ENCODE results near the gene RGL2.
A peak's percentile ranks its signal among the peaks of the same experiment; 100 is the strongest.
"Not testable (repeated sequence)": the region's sequence is repeated elsewhere in the genome, so short reads cannot be mapped to it uniquely, and the experiment has no call there.

The RGL2 gene

GRCh38 chr6:33271468-33272274, 27.1 kb downstream of the RGL2 start, which contains the start of the genes RPS18 and VPS52:
TSS of gene RPS18 (plus strand) at chr6:33272075. CDS start at chr6:33272120, 45 bp downstream.
TSS of gene VPS52 (minus strand) at chr6:33271876. CDS start at chr6:33271675, 201 bp downstream.
- no peaks in the 10 kb centered on the region for H3K9me2 ChIP-seq (replicated peaks; ENCODE audit: control insufficient read depth, low read length)
- no peak for TF ChIP-seq EZH2phosphoT487 (IDR thresholded peaks at IDR 0.05; ENCODE audit: borderline replicate concordance, low read length)
- TF ChIP-seq, protein P1, sequence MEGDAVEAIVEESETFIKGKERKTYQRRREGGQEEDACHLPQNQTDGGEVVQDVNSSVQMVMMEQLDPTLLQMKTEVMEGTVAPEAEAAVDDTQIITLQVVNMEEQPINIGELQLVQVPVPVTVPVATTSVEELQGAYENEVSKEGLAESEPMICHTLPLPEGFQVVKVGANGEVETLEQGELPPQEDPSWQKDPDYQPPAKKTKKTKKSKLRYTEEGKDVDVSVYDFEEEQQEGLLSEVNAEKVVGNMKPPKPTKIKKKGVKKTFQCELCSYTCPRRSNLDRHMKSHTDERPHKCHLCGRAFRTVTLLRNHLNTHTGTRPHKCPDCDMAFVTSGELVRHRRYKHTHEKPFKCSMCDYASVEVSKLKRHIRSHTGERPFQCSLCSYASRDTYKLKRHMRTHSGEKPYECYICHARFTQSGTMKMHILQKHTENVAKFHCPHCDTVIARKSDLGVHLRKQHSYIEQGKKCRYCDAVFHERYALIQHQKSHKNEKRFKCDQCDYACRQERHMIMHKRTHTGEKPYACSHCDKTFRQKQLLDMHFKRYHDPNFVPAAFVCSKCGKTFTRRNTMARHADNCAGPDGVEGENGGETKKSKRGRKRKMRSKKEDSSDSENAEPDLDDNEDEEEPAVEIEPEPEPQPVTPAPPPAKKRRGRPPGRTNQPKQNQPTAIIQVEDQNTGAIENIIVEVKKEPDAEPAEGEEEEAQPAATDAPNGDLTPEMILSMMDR (IDR thresholded peaks at IDR 0.05; ENCODE audit: low read depth, low read length, poor library complexity, severe bottlenecking), result no peak
- H3K9me3 ChIP-seq (ENCODE audit: control insufficient read depth, insufficient read depth, low read length), result no peaks in the 10 kb centered on the region
- H3K4me3 ChIP-seq (ENCODE audit: low read length), result peak within 1 kb of the TSS; percentile 93
- peaks cover 25% of the 10 kb centered on the region for H4K20me1 ChIP-seq (ENCODE audit: control insufficient read depth, insufficient read depth, low read depth, low read length)
- H3K27ac ChIP-seq (ENCODE audit: low read depth, low read length), result peak within 1 kb of the TSS; percentile 80
- peaks cover 48% of the 10 kb centered on the region for H3F3A ChIP-seq (ENCODE audit: control insufficient read depth, insufficient read depth)
- H3K79me2 ChIP-seq (ENCODE audit: control insufficient read depth, low read length), result peaks cover 67% of the 10 kb centered on the region
- peaks cover 42% of the 10 kb centered on the region for H3K4me1 ChIP-seq (ENCODE audit: control insufficient read depth, low read length)
- H3K36me3 ChIP-seq (ENCODE audit: control insufficient read depth, low read length), result peaks cover 86% of the 10 kb centered on the region
- peak within 1 kb of the TSS; percentile 99 for H3K4me2 ChIP-seq (ENCODE audit: low read length)
- H3K27me3 ChIP-seq (ENCODE audit: control insufficient read depth, low read length), result no peaks in the 10 kb centered on the region

DNA sequence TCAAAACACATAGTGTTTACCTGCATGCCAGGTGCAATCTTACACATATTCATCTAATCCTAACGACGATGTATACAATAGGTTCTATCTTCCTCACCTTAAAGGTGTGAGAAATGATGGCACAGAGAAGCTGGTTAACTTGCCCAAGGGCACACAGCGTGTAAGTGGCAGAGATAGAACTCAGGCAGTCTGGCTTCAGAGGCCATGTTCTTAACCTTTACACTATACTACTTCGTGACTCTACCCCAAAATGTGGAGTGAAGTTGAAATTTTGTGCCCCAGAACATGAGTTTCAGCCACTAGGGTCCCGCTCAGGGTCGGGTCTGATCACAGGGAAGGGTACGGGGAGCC, 27.6 kb downstream of the RGL2 start:
- Histone ChIP-seq H3K4me2 (ENCODE audit: low read length) (peak overlapping the region; percentile 69), H3K9me2 (replicated peaks; ENCODE audit: control insufficient read depth, low read length) (no peaks in the 10 kb centered on the region), H3K4me1 (ENCODE audit: control insufficient read depth, low read length) (peaks cover 37% of the 10 kb centered on the region), H4K20me1 (ENCODE audit: control insufficient read depth, insufficient read depth, low read depth, low read length) (peaks cover 25% of the 10 kb centered on the region), H3F3A (ENCODE audit: control insufficient read depth, insufficient read depth) (peaks cover 42% of the 10 kb centered on the region), H3K4me3 (ENCODE audit: low read length) (peak overlapping the region; percentile 93), H3K9me3 (ENCODE audit: control insufficient read depth, insufficient read depth, low read length) (no peaks in the 10 kb centered on the region), H3K27me3 (ENCODE audit: control insufficient read depth, low read length) (no peaks in the 10 kb centered on the region), H3K79me2 (ENCODE audit: control insufficient read depth, low read length) (peaks cover 67% of the 10 kb centered on the region), H3K27ac (ENCODE audit: low read depth, low read length) (peak overlapping the region; percentile 80), H3K36me3 (ENCODE audit: control insufficient read depth, low read length) (peaks cover 86% of the 10 kb centered on the region)
- TF ChIP-seq EZH2phosphoT487 (IDR thresholded peaks at IDR 0.05; ENCODE audit: borderline replicate concordance, low read length), result no peak
- TF ChIP-seq, protein P1 (IDR thresholded peaks at IDR 0.05; ENCODE audit: low read depth, low read length, poor library complexity, severe bottlenecking), result peak; percentile 36

- TF ChIP-seq, protein P1 (IDR thresholded peaks at IDR 0.05; ENCODE audit: low read depth, low read length, poor library complexity, severe bottlenecking), result no peak
- no peak for TF ChIP-seq EZH2phosphoT487 (IDR thresholded peaks at IDR 0.05; ENCODE audit: borderline replicate concordance, low read length)
- H3K9me2 ChIP-seq (replicated peaks; ENCODE audit: control insufficient read depth, low read length), result no peaks in the 10 kb centered on the region
- no peaks in the 10 kb centered on the region for H3K9me3 ChIP-seq (ENCODE audit: control insufficient read depth, insufficient read depth, low read length)
- peaks cover 81% of the 10 kb centered on the region for H3K36me3 ChIP-seq (ENCODE audit: control insufficient read depth, low read length)
- H3K4me2 ChIP-seq (ENCODE audit: low read length), result no peak overlapping the region
- H3K27ac ChIP-seq (ENCODE audit: low read depth, low read length), result no peak overlapping the region
- no peak overlapping the region for H3K4me3 ChIP-seq (ENCODE audit: low read length)
- no peaks in the 10 kb centered on the region for H3K4me1 ChIP-seq (ENCODE audit: control insufficient read depth, low read length)
- no peaks in the 10 kb centered on the region for H4K20me1 ChIP-seq (ENCODE audit: control insufficient read depth, insufficient read depth, low read depth, low read length)
- no peaks in the 10 kb centered on the region for H3F3A ChIP-seq (ENCODE audit: control insufficient read depth, insufficient read depth)
- no peaks in the 10 kb centered on the region for H3K27me3 ChIP-seq (ENCODE audit: control insufficient read depth, low read length)
- H3K79me2 ChIP-seq (ENCODE audit: control insufficient read depth, low read length), result no peaks in the 10 kb centered on the region
These were observed 34.7 kb downstream of the RGL2 start for GRCh38 chr6:33264015-33264414.

DNA sequence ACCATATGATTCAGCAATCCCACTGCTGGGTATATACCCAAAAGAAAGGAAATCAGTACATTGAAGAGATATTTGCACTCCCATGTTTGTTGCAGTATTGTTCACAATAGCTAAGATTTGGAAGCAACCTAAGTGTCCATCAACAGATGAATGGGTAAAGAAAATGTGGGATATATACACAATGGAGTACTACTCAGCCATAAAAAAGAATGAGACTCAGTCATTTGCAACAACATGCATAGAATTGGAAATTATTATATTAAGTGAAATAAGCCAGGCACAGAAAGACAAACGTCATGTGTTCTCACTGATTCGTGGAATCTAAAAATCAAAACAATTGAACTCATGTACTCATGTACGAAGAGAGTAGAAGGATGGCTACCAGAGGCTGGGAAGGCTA, 36.3 kb downstream of the RGL2 start:
- not testable (repeated sequence) for H3K4me1 ChIP-seq (ENCODE audit: control insufficient read depth, low read length); H3K9me3 ChIP-seq (ENCODE audit: control insufficient read depth, insufficient read depth, low read length); H3K9me2 ChIP-seq (replicated peaks; ENCODE audit: control insufficient read depth, low read length); H3K4me3 ChIP-seq (ENCODE audit: low read length); H3K4me2 ChIP-seq (ENCODE audit: low read length); H4K20me1 ChIP-seq (ENCODE audit: control insufficient read depth, insufficient read depth, low read depth, low read length); H3K79me2 ChIP-seq (ENCODE audit: control insufficient read depth, low read length); H3K27ac ChIP-seq (ENCODE audit: low read depth, low read length); H3K27me3 ChIP-seq (ENCODE audit: control insufficient read depth, low read length); H3F3A ChIP-seq (ENCODE audit: control insufficient read depth, insufficient read depth)
- H3K36me3 ChIP-seq (ENCODE audit: control insufficient read depth, low read length), result peaks cover 71% of the 10 kb centered on the region

All from DOHH2 (cell line).